Hindlimb muscle (tissue), 1 donor: ENCODE measurements around the gene TUBB4B. TPM values are rescaled to one million over a fixed set of nuclear protein-coding genes. Genes with fewer than 3 reads are reported as not detected.
A peak's percentile ranks its signal among the peaks of the same experiment; 100 is the strongest.

Experiments used
- DNase-seq: peaks from one replicate; pipeline ENCODE4 v3.0.0-alpha.2; 2013
- polyA plus RNA-seq: library from polyadenylated mRNA; unstranded; fragments of 120-200 nt; gene quantifications from one replicate; pipeline ENCODE4 v1.2.1, GENCODE V29; 2013; ENCODE audit not compliant: insufficient read length

TUBB4B gene
- polyA plus RNA-seq, 1 donor = 145 TPM

GRCh38 chr9:137272241-137273094 lies 31.4 kb downstream of the TUBB4B start:
- DNase-seq = no peak

- DNase-seq = no peak
Measured at GRCh38 chr9:137273095-137273490, 32.0 kb downstream of the TUBB4B start.

GRCh38 chr9:137273611-137274320 lies 32.7 kb downstream of the TUBB4B start:
- no peak for DNase-seq

- no peak for DNase-seq
Measured at GRCh38 chr9:137275203-137275587, 34.1 kb downstream of the TUBB4B start.

- DNase-seq = no peak
Measured at GRCh38 chr9:137275588-137276472, 34.7 kb downstream of the TUBB4B start.

- DNase-seq = peak; percentile 87
Measured at GRCh38 chr9:137276473-137277328, 35.6 kb downstream of the TUBB4B start.

- DNase-seq = peak; percentile 69
Measured at GRCh38 chr9:137277329-137278041, 36.4 kb downstream of the TUBB4B start, which contains the start of gene TOR4A. TSS of gene TOR4A (plus strand) at chr9:137277726. CDS start at chr9:137278690, 964 bp downstream.

- DNase-seq = no peak
Measured at GRCh38 chr9:137278061-137278701, 37.1 kb downstream of the TUBB4B start.

GRCh38 chr9:137278721-137279711 lies 37.9 kb downstream of the TUBB4B start:
- DNase-seq = no peak

GRCh38 chr9:137279741-137280473 lies 38.8 kb downstream of the TUBB4B start:
- DNase-seq = no peak

- no peak for DNase-seq
Measured at GRCh38 chr9:137280474-137281344, 39.6 kb downstream of the TUBB4B start.

GRCh38 chr9:137281345-137282116 lies 40.4 kb downstream of the TUBB4B start:
- no peak for DNase-seq

GRCh38 chr9:137286975-137287383 lies 45.9 kb downstream of the TUBB4B start:
- no peak for DNase-seq

- DNase-seq = no peak
Measured at GRCh38 chr9:137293094-137293481, 52.0 kb downstream of the TUBB4B start.
